HG02885 (cell line): ENCODE measurements around the gene TOPBP1.
A peak's percentile ranks its signal among the peaks of the same experiment; 100 is the strongest.
"Not testable (repeated sequence)": the region's sequence is repeated elsewhere in the genome, so short reads cannot be mapped to it uniquely, and the experiment has no call there.

ENCODE experiments used
- ATAC-seq: cut with Tn5 transposase; IDR thresholded peaks from one replicate; pipeline ENCODE4 v1.9.1; 2021; ENCODE audit warnings: mild to moderate bottlenecking; ENCODE audit not compliant: unreplicated experiment, poor library complexity

TOPBP1 gene

DNA sequence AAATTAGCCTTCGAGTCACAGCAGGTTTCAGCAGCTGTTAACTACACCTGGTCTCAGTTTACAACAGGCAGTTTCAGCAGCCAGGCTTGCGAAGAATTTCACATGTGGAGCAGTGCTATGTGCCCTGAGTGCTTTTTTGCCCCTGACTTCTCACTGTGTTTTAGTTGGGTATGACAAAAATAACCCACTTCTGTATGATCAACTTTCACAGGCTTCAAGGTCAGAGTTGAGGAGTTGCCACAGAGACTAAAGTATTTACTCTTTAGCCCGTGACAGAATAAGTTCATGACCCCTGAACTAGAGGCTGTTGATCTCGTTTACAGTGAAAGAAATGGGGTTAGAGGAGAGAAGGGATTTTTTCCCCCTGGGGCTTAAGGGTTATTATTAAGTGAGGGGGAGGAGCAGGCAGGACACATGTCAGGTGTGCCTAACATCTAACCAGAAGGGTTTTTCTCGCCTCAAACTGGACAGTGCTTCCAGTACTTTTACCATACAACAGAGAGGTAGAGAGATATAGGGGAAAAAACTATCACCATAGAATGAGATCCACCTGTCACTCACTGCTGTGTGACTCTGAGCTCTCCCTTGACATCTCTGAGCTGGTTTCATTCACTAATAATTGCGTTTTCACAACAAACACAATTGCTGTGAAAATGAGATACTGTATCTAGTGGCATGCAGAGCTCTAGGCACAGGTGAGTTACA, 14.0 kb upstream of the TOPBP1 start:
- no peak for ATAC-seq

- no peak for ATAC-seq
These were observed 12.7 kb upstream of the TOPBP1 start for GRCh38 chr3:133674290-133674919.

- no peak for ATAC-seq
These were observed 12.0 kb upstream of the TOPBP1 start for GRCh38 chr3:133673746-133674145.

DNA sequence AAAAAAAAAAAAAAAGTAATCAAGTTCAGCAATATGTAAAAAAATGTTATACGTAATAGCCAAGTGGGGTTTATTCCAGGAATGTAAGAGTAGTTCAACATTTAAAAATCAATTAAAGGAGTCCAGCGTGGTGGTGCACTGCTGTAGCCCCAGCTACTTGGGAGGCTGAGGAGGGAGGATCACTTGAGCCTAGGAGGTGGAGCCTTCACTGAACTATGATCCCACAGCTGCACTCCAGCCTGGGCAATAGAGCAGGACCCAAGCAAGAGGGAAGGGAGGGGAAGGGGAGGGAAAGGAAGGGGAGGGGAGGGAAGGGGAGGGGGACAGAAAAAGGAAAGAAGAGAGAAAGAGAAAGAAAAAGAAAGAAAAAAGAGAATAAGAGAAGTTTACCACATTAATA, 10.7 kb upstream of the TOPBP1 start:
- no peak for ATAC-seq

- no peak for ATAC-seq
These were observed 8.8 kb upstream of the TOPBP1 start for GRCh38 chr3:133670525-133670995.

DNA sequence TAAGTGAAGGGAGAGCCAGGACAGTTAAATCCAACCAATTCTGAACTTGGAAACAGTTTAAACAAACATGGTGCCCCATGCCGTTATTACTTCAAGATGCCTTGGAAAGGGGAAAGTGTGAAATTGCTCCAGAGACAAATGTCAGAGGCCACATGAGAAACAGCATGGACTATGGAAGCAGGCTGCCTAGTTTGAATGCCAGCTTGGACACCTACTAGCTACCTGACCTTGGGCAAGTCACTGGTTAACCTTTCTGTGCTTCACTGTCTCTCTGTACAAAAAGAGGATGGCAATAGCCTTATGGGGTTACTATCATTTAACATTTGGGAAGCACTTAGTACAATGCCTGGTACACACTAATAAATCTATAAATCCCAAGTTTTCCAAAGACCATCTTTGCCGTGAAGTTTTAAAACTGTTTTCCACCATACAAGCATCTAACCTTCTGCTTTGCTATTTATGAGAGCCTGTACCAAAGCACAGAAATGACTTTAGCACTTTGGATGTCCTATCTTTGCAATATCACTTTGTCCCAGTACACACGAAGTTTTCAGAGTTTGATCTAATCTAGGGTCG, 8.3 kb upstream of the TOPBP1 start:
- no peak for ATAC-seq

- no peak for ATAC-seq
These were observed 5.4 kb upstream of the TOPBP1 start for GRCh38 chr3:133667118-133667517.

GRCh38 chr3:133665188-133665587, 3.4 kb upstream of the TOPBP1 start:
- not testable (repeated sequence) for ATAC-seq

DNA sequence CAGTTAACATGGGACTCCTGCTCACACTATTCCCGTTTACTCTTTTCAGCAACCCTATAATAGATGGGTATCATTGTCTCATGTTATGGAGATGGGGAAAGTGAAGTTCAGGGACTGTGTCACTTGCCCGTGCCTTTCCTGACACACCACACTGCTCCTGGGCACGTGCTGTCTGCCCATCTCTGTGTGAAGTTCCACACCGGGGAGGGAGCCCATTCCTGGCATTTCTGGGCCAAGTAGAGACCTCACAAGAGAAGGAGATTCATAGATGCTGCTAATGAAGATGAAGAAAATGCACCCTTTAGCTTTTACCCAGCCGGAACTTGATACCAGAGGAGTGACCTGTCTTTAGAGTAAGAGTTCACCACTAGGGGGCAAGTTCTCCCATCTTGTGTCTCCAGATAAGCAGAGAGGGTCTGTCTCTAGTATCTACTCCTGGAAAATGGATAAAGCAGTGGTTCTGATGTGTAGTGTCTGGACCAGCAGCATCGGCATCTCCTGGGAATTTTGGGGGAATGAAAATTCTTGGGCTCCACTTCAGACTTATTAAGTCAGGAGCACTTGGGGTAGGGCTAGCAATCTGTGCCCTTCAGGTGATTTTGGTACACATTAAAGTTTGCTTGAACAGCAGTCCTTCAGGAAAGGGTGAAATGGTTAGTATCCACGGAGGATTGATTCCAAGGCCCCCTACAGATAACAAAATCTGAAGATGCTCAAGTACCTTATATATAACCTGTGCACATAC, 2.0 kb upstream of the TOPBP1 start:
- ATAC-seq: peak; percentile 68

DNA sequence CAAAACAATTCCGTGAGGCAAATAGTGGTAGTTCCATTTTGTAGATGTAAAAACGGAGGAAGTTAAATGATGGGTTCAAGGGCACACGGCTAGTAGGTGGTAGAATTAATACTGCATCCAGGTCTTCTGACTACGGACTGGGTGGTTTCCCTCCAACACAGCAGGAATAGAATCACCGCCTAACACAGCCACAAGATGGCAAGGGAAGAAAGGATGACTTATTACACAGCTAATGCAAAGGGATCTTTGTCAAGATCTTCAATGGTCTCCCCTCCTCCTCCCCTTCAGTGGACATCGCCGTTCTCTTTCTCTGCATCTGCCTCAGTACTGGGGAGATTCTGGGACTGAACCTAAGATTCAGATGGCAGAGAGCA, 524 bp upstream of the TOPBP1 start:
- ATAC-seq: peak; percentile 40

- no peak for ATAC-seq
These were observed 1.9 kb downstream of the TOPBP1 start for GRCh38 chr3:133659806-133660205.

GRCh38 chr3:133655731-133656515, 5.8 kb downstream of the TOPBP1 start:
- ATAC-seq: no peak

DNA sequence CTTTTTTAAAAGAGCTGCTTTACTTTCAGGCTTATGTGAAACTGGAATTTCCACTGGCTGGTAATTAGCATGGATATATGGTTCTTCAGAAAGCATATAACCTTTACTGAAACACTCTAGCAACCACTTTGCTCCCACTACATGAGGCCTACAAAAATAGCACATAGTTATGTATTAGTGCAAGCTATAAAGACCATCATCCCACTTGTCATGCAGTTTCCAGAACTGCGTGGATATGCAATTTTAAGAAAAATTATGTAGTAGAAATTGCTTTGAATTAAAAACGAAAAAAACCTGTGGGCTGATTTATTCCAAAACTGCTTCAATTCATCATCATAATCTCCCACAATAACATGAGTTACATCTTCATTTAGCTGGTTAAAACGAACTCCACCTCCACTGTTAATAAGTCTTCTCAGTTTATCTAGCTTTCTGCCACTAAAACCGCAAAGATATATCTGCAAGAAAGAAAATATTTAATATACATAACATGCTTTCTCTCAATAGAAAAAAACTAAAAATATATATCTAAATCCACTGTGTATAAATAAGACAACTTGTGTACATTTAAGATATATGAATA, 12.2 kb downstream of the TOPBP1 start:
- ATAC-seq: no peak

DNA sequence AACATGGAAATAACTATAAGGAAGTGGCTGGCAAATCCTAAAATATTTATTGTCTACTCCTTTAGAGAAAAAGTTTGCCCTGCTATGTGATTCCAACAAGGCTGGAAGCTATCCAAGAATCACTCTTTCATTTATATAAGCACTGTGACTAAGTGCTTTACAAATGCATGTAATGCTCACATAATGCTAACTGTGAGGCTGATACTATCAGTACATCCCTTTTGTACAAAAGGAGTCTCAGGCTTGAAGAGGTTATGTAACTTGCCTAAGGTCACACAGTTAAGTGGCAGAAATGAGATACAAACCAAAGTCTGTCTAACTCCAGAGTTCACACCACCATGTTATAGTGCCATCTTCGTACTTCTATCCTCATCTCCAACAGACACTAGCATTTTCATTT, 17.0 kb downstream of the TOPBP1 start:
- ATAC-seq: no peak

DNA sequence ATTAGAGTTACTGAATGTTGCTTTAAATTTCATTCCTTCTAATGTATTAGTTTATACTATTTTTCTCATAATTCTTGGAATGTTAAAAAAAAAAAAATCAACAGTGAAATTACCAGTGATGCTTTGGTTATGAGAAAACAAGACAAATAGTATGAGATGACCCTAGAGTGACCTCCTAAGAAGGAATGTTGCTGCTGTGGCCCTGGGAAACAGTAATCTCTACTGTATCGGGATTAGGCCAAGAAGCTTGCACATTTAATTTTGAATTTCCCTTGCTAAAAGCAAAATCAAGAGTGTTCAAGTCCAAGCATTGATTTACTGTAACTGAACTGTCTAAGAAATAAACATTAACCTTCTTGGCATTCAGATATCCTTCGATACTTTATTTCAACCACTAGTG, 18.1 kb downstream of the TOPBP1 start:
- ATAC-seq: no peak

GRCh38 chr3:133641254-133641653, 20.5 kb downstream of the TOPBP1 start:
- ATAC-seq: no peak

DNA sequence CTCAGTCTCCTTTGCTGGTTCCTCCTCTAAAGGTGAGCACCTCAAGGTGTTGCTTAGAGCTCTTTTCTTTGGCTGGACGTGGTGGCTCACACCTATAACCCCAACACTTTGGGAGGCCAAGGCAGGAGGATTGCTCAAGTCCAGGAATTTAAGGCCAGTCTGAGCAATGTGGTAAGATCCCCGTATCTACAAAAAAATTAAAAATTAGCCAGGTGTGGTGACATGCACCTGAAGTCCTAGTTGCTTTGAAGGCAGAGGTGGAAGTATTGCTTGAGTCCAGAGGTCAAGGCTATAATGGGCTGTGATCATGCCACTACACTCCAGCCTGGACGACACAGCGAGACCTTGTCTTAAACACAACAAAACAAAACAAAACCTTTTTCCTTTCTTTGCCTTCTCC, 28.3 kb downstream of the TOPBP1 start:
- no peak for ATAC-seq

DNA sequence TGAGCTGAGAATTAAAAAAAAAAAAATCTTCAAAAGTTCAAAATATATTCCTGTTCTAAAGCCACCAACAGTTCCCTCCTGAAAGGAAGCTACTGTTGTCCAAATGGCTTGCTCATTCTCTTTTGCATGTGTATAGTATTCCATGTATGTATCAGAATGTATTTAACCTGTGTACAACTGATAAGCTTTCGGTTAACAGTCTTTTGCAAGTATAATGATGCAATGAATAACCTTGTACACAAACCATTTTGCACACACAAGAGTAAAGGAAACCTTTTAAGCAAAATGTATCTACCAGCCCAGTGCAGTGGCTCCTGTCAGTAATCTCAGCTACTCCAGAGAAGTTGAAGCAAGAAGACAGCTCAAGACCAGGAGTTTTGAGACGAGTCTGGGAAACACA, 32.6 kb downstream of the TOPBP1 start:
- ATAC-seq: no peak

DNA sequence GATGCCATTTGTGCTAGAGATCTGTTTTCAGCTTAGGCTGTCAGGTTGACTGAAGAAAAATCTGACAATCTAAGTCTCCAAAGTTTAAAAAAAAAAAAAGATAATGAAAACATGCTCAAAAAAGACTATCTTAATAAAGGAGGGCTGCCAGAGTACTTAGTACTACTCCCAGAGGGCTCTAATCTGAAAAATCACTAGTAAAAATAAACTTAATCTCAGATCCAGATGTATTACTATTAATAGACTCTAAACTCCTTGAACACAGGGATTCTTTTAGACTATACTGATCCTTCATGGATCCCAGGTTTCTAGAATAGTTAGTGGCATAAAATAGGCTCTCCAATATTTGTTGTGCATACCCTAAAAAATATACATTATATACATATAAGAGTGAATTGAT, 34.0 kb downstream of the TOPBP1 start:
- ATAC-seq: no peak
